ENCODE measurements around the gene TFDP1. TPM values are rescaled to one million over a fixed set of nuclear protein-coding genes. Genes with fewer than 3 reads are reported as not detected.

TFDP1 gene
- total RNA-seq, 1 donor from 2014 or later, result 34.5 TPM

DNA sequence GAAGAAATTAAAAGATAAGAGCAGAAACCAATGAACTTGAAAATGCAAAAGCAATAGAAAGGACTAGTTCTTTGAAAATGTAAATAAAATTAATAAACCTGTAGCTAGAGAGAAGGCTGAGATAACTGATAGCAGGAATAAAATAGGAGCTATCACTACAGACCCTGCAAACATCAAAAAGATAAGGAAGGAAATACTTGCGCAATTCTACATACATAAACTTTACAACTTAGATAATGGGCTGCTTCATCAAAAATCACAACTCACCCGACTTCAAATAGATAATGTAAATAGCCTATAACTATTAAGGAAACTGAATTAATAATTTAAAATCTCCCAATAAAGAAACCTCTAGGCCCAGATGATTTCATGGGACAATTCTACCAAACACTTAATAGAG lies 77.0 kb downstream of the TFDP1 start:
- DNase-seq (ENCODE audit: low read depth in 2 of 2), result no peak

DNA sequence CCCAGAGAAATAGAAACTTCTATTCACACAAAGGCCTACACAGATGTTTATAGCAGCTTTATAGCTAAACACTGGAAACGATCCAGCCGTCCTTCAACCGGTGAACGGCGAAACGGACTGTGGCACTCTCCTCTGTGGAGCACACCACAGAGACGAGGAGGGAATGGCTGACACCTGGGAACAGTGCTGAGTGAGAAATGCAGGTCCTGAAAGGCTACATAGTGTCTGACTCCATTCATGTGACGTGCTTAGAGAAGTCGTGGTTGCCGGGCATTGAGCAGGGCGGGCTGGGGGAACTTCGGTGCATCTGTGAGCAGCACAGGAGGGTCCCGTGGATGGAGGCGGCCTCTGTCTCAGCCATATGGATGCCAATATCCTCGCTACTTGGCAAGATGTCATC lies 79.4 kb downstream of the TFDP1 start:
- no peak for DNase-seq (ENCODE audit: low read depth in 2 of 2)

DNA sequence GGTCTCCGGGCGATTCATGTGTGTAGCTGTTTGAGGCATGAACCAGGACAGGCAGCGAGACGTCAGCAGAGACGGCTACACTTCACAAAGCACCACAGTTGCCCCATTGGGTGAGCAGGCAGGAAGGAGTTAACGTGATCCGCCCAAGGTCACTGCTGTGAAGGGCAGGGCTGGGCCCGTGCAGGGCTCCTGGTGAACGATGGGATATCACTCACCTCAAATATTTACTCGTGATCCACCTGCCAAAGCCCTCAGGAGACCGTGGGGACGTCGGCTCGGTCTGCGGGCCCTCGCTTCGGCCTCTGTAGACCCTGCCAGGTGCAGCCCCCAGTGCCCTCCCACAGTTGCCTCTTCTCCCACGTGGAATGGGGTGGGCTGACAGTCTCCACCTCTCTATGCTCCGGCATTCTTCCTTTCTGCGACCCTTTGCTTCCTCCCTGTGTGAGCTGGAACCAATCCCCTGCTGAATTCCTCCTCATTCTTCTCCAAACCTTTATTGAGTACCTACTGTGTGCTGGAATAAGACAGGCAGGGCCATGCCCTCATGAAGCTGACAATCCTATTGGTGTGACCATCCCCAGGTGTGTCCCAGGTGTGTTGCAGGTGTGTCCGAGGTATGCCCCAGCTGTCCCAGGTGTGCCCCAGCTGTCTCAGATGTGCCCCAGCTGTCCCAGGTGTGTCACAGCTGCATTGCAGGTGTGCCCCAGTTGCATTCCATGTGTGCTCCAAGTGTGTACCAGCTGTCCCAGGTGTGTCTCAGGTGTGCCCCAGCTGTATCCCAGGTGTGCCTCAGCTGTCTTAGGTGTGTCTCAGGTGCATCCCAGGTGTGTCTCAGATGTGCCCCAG lies 80.4 kb downstream of the TFDP1 start:
- DNase-seq (ENCODE audit: low read depth in 2 of 2), result no peak

DNA sequence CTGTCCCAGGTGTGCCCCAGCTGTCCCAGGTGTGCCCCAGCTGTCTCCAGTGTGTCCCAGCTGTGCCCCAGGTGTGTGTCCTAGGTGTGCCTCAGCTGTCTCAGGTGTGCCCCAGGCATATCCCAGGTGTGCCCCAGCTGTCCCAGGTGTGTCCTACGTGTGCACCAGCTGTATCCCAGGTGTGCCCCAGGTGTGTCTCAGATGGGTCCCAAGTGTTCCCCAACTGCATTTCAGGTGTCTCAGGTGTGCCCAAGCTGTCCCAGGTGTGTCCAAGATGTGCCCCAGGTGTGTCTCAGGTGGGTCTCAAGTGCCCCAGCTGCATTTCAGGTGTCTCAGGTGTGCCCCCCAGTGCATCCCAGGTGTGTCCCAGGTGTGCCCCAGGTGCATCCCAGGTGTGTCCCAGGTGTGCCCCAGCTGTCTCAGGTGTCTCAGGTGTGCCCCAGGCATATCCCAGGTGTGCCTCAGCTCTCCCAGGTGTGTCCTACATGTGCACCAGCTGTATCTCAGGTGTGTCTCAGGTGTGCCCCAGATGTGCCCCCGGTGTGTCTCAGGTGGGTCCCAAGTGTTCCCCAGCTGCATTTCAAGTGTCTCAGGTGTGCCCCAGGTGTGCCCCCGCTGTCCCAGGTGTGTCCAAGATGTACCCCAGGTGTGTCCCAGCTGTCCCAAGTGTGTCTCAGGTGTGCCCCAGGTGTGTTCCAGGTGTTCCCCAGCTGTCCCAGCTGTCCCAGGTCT lies 81.2 kb downstream of the TFDP1 start:
- no peak for DNase-seq (ENCODE audit: low read depth in 2 of 2)

DNA sequence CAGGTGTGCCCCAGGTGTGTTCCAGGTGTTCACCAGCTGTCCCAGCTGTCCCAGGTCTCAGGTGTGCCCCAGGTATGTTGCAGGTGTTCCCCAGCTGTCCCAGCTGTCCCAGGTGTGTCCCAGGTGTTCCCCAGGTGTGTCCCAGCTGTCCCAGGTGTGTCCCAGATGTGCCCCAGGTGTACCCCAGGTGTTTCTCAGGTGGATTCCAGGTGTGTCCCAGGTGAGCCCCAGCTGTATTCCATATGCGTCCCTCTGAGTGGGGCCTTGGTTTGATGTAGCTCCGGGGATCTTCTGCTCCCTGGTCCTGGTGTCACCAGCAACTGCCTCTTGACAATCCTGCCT lies 81.7 kb downstream of the TFDP1 start:
- DNase-seq (ENCODE audit: low read depth in 2 of 2), result no peak

DNA sequence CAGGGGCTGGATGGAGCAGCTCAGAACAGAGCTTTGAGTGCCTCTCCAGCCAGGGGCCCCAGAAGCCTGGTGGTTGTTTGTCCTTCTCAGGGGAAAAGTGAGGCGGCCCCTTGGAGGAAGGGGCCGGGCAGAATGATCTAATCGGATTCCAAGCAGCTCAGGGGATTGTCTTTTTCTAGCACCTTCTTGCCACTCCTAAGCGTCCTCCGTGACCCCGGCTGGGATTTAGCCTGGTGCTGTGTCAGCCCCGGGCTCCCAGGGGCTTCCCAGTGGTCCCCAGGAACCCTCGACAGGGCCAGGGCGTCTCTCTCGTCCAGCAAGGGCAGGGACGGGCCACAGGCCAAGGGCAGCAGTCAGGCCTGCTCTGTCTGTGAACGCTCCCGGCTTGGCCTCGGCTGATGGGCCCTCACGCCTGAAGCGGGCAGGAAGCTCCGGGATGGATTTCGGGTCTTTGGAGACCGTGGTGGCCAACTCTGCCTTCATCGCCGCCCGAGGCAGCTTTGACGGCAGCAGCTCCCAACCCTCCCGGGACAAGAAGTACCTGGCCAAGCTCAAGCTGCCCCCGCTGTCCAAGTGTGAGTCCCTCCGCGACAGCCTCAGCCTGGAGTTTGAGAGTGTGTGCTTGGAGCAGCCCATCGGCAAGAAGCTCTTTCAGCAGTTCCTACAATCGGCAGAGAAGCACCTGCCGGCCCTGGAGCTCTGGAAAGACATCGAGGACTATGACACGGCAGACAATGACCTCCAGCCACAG lies 82.6 kb downstream of the TFDP1 start, which contains the start of gene GRK1:
TSS of gene GRK1 (plus strand) at position 269 of the 751 bp plus-strand sequence. CDS start at position 437, 168 bp downstream.
- no peak for DNase-seq (ENCODE audit: low read depth in 2 of 2)

DNA sequence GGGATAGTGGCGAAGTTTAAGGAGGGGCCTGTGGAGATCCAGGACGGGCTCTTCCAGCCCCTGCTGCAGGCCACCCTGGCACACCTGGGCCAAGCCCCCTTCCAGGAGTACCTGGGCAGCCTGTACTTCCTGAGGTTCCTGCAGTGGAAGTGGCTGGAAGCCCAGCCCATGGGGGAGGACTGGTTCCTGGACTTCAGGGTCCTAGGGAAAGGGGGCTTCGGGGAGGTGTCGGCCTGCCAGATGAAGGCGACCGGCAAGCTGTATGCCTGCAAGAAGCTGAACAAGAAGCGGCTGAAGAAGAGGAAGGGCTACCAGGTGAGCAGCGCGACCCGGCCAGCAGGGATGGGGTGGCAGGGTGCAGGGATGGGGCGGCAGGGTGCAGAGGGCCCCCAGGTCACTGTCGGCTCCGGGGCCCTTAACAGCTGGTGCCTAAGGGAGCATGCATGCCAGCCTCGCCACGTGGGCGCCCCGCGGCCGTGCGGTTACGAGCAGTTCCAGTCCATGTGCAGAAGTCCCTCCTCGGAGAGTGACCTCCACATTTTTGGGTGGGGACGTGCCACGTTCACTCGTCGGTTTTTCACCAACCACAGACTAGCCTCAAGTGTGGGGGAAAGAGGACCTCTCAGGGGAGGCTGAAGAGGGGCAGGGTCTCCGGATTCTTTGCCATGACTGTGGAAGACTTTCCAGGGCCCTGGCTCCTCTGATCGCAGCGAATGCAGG lies 83.4 kb downstream of the TFDP1 start:
- no peak for DNase-seq (ENCODE audit: low read depth in 2 of 2)

DNA sequence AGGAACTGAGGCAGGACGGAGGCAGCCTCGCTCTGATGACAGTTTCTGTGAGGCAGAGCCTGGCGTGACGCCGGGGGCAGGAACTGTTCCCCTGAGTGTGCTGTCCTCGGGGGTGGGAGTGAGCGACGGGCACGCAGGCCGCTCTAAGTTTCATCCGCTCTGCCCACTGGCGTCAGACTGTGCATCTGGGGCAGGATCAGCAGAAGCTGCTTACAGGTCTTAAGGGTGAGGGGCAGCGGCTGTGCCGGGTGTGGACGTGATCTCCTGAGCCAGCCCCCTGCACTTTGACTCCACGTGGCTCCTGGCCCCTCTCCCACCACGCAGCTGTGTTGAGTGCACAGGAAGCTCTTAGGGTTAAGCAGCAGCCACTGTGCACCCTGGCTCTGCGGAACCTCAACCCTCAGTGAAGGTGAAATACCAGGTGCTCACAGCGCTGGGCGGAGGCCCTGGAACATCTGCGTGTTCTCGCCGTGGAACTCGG lies 84.0 kb downstream of the TFDP1 start:
- DNase-seq (ENCODE audit: low read depth in 2 of 2), result no peak

DNA sequence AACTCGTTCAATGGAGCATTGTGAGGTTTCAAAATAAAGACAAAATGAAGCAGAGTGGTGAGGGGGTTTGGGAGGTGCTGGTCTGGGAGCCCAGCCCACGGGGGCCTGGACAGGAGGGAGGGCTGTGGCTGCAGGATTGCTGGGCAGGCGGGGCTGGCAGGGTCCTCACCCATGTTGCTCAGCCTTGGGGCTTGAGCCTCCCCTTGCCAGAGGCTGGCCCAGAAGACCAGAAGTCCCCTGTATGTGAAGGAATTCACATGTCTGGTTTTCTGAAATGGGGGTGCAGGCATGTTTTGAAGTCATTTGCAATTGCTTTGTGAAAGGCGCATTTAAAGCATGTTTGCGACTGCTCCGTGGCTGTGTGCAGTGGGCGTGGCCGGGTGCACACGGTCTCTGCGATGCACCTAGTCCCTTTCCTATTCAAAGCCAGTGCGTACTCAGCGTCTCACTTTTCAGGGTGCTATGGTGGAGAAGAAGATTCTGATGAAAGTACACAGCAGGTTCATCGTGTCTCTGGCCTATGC lies 84.7 kb downstream of the TFDP1 start:
- no peak for DNase-seq (ENCODE audit: low read depth in 2 of 2)

DNA sequence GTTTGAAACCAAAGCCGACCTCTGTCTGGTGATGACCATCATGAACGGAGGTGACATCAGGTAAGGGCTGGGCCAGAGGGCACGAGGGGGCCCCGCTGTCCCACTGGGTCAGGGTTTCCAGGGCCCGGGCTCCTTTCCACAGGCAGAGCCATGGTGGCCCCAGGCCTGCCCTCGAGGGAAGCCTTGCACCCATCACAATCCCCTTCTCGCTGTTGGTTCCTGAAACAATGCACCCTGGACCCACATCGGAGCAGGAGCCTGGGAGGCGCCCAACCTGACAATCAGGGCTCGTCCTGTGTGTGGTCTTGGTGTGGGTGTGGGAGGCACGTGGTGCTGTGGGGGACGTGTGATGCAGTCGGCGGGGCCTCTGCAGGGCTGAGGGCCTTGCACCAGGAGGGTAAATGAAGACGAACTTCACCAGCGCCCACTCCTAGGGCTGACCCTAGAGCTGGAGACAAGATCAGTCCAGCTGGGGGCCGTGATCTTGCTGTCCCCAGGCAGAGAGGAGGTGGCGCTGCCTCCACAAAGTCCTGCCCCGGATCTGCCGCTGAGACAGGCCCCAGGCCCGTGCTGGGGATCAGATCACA lies 85.3 kb downstream of the TFDP1 start:
- DNase-seq (ENCODE audit: low read depth in 2 of 2), result no peak

DNA sequence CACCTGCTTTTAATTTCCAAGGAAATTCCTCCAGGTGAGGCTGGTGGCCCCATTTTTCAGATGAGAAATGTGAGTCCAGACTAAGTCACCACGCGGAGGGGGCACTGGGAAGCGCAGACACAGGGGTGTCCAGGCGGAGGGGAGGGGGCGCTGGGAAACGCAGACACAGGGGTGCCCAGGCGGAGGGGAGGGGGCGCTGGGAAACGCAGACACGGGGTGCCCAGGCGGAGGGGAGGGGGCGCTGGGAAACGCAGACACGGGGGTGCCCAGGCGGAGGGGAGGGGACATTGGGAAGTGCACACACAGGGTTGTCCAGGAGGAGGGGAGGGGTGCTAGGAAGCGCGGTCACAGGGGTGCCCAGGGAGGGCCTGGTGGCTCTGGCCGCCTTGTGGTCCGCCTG lies 86.0 kb downstream of the TFDP1 start:
- no peak for DNase-seq (ENCODE audit: low read depth in 2 of 2)

DNA sequence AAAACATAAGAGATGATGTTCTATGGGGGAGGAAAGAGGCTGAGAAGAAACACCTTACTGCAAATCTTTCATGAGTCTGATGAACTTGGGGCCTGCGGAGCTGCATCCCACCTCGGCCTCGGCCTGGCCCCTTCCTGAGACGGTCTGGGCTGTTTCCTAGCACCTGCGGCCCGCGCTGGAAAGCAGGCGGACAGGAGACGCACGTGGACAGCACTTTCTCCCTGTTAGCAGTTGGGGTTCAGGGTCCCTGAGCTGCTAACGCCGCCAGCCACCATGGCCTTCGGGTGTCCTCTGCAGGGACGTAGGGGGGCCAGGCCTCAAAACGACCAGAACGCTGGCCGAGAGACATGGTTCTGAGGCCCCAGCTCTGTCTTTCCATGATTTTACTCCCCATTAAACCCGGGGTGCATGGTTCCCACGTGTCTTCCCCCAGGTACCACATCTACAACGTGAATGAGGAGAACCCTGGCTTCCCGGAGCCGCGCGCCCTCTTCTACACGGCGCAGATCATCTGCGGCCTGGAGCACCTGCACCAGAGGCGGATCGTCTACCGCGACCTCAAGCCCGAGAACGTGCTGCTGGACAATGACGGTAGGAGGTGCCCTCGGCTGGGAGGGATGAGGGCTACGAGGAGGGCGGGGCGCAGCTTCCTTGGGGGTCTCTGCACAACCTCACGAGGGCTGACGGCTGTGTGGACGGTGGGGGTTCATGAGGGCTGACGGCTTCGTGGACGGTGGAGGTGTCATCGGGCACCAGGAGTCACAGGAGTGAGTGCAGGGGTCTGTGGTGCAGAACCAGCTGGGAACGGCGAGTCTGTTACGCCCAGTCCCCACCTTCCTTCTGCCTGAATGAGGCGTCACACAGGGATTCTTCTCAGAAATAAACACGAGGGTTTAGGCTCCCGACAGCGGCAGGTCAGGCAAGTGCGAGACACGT lies 86.8 kb downstream of the TFDP1 start:
- DNase-seq (ENCODE audit: low read depth in 2 of 2), result no peak

DNA sequence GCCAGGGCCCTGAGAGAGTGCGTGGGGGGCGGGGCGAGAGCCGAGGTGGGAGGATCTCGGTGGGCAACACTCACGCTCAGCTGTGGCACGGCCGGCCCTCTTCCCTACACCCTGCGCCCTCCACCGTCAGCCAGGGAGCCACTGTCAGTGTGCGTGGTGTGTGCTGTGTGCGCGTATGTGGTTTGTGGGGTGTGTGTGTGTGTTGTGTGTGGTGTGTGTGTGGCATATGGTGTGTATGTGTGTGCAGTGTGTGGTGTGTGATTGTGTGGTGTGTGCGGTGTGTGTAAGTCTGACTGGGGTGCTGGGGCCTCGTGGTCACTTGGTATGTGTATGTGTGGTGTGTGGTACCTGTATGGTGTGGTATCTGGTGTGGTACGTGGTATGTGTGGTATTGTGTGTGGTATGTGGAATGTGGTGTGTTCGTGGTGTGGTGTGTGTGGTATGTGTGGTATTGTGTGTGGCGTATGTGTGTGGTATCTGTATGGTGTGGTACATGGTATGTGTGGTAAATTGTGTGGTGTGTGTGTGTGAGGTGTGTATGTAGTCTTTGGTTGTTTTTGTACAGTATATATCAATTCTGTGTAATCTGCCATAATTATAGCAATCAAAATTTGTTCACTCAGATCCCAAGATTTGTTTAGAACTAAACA lies 87.6 kb downstream of the TFDP1 start:
- no peak for DNase-seq (ENCODE audit: low read depth in 2 of 2)

Other genes starting within 250 kb of the TFDP1 start
- gene GRTP1, start 220.6 kb upstream of the TFDP1 start, total RNA-seq, result 0.44 and 1.2 TPM in 2 replicates
- 0.20 and 0.44 TPM in 2 replicates for gene ADPRHL1, start 131.3 kb upstream of the TFDP1 start, total RNA-seq
- 5.2 and 6.2 TPM in 2 replicates for gene DCUN1D2, start 94.0 kb upstream of the TFDP1 start, total RNA-seq
- gene ATP4B, start 73.4 kb downstream of the TFDP1 start, total RNA-seq, result not detected in 2 replicates
- not detected in 2 replicates for gene GRK1, start 82.5 kb downstream of the TFDP1 start, total RNA-seq
- gene TMEM255B, start 174.5 kb downstream of the TFDP1 start, total RNA-seq, result 42.7 and 55.8 TPM in 2 replicates

All from lung microvascular endothelial cell (primary cell).